ENCODE data around the gene BRINP1. TPM values are rescaled to one million over a fixed set of nuclear protein-coding genes. Genes with fewer than 3 reads are reported as not detected.

The BRINP1 gene
- total and polyA plus RNA-seq, 2 experiments from 2014 or later: 13.4 to 33.5 TPM

DNA sequence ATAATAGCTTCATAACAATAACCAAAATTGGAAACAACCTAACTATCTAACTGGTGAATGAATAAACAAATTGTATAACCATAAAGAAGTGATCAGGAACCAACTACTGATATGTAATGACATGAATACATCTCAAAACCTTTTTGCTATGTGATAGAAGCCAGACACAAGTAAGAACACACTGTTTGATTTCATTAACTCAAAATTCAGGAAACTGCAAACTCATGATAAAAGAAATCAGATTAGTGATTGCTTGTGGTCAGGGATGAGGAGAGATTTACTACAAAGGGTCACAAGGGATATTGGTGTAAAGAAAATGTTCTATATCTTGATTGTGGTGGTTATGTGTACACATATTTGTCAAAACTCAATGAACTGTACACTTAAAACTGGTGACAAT, 22.6 kb upstream of the BRINP1 start:
- H4K20me1 ChIP-seq (replicated peaks; ENCODE audit: insufficient read depth): no peaks in the 10 kb centered on the region
- no peaks in the 10 kb centered on the region for H3K27me3 ChIP-seq (ENCODE audit: insufficient read depth)
- H3F3A ChIP-seq (replicated peaks; ENCODE audit: low read depth): no peaks in the 10 kb centered on the region
- no peak overlapping the region for H3K4me3 ChIP-seq
- Mint-ChIP-seq H3K36me3 (ENCODE audit: low read depth) (no peaks in the 10 kb centered on the region), H3K4me1 (peaks cover 4% of the 10 kb centered on the region), H3K9me3 (no peaks in the 10 kb centered on the region), H3K4me3 (no peak overlapping the region), H3K27ac (no peak overlapping the region), H3K27me3 (ENCODE audit: insufficient read depth, low read depth, poor library complexity) (no peaks in the 10 kb centered on the region)
- DNase-seq (ENCODE audit: low spot score): no peak
- H3K4me1 ChIP-seq (ENCODE audit: insufficient read depth): peaks cover 5% of the 10 kb centered on the region; the same call in 1 of the 2 replicates
- H3K27ac ChIP-seq (ENCODE audit: low read depth): no peak overlapping the region
- no peak for TF ChIP-seq EZH2phosphoT487 (IDR thresholded peaks at IDR 0.05; ENCODE audit: unreplicated experiment)
- TF ChIP-seq ZNF462 (CRISPR knock-in tag; IDR thresholded peaks at IDR 0.05): no peak
- no peak for TF ChIP-seq STAT1 (IDR thresholded peaks at IDR 0.05; ENCODE audit: unreplicated experiment)
- TF ChIP-seq EZH2 (IDR thresholded peaks at IDR 0.05; ENCODE audit: low read depth, unreplicated experiment): no peak
- no peak for TF ChIP-seq ZNF114 (CRISPR knock-in tag; IDR thresholded peaks at IDR 0.05)
- TF ChIP-seq REST (IDR thresholded peaks at IDR 0.05; ENCODE audit: unreplicated experiment): no peak
- TF ChIP-seq, protein P1, sequence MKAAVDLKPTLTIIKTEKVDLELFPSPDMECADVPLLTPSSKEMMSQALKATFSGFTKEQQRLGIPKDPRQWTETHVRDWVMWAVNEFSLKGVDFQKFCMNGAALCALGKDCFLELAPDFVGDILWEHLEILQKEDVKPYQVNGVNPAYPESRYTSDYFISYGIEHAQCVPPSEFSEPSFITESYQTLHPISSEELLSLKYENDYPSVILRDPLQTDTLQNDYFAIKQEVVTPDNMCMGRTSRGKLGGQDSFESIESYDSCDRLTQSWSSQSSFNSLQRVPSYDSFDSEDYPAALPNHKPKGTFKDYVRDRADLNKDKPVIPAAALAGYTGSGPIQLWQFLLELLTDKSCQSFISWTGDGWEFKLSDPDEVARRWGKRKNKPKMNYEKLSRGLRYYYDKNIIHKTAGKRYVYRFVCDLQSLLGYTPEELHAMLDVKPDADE (IDR thresholded peaks at IDR 0.05): no peak
- TF ChIP-seq CTCF (conservative IDR thresholded peaks at IDR 0.05; ENCODE audit: low read depth in 2 of 2): no peak
- TF ChIP-seq JUNB (IDR thresholded peaks at IDR 0.05; ENCODE audit: unreplicated experiment): no peak
- no peak for TF ChIP-seq POLR2AphosphoS5 (IDR thresholded peaks at IDR 0.05; ENCODE audit: low read depth)
- no peak for TF ChIP-seq CREB1 (CRISPR knock-in tag; IDR thresholded peaks at IDR 0.05; ENCODE audit: low read depth)
- TF ChIP-seq NANOG (IDR thresholded peaks at IDR 0.05; ENCODE audit: borderline replicate concordance): no peak
- no peak for TF ChIP-seq ZNF331 (CRISPR knock-in tag; IDR thresholded peaks at IDR 0.05; ENCODE audit: low read depth)
- no peaks in the 10 kb centered on the region for H3K9me2 ChIP-seq (ENCODE audit: insufficient read depth)
- H3K79me2 ChIP-seq (replicated peaks; ENCODE audit: insufficient read depth): no peaks in the 10 kb centered on the region
- no peak for ATAC-seq
- no peak overlapping the region for H3K4me2 ChIP-seq
- H2AFZ ChIP-seq: no peak overlapping the region
- H3K36me3 ChIP-seq (ENCODE audit: insufficient read depth): no peaks in the 10 kb centered on the region
